Sigmoid colon (tissue), 7 donors: Measurements from ENCODE around the gene TKTL1. TPM values are rescaled to one million over a fixed set of nuclear protein-coding genes. Genes with fewer than 3 reads are reported as not detected.
A peak's percentile ranks its signal among the peaks of the same experiment; 100 is the strongest.

Experiments used
- DNase-seq: peaks from one replicate; pipeline ENCODE4 v3.0.0-alpha.2; 2019
- H3K27ac ChIP-seq, 4 donors: fragments of 200-600 bp; sonication (generic); one replicate each; pipeline ENCODE4 v1.5.1; 2016 to 2019; ENCODE audit warnings: mild to moderate bottlenecking in 1 of 4
- H3K27me3 ChIP-seq, 3 donors: fragments of 200-600 bp; sonication (generic); one replicate each; pipeline ENCODE4 v1.5.1; 2019; ENCODE audit warnings: mild to moderate bottlenecking in 1 of 3
- H3K36me3 ChIP-seq, 4 donors: fragments of 200-600 bp; sonication (generic); one replicate each; pipeline ENCODE4 v1.5.1; 2016 to 2019
- H3K4me1 ChIP-seq, 4 donors: fragments of 200-600 bp; sonication (generic); one replicate each; pipeline ENCODE4 v1.5.1; 2017 to 2019
- H3K4me3 ChIP-seq, 4 donors: fragments of 200-600 bp; sonication (generic); one replicate each; pipeline ENCODE4 v1.5.1; 2017 to 2019; ENCODE audit warnings: mild to moderate bottlenecking in 2 of 4, moderate library complexity in 1 of 4
- H3K9me3 ChIP-seq, 4 donors: fragments of 200-600 bp in 3 of 4; sonication (generic) in 3 of 4; one replicate each; pipeline versions ENCODE4 v1.5.1 to v1.6.1; 2013 to 2019
- CTCF ChIP-seq, 4 experiments: fragments of 450-650 bp in 3 of 4; fragments of 200-600 bp in 1 of 4; IDR thresholded peaks; one replicate each; pipeline ENCODE4 v1.5.1; 2016 to 2019; ENCODE audit warnings: antibody characterized with exemption in 4 of 4, mild to moderate bottlenecking in 3 of 4, moderate library complexity in 2 of 4
- EP300 ChIP-seq, 4 donors: sonication (generic); formaldehyde crosslinking; IDR thresholded peaks; one replicate each; pipeline ENCODE4 v1.6.1; 2017; ENCODE audit warnings: antibody characterized with exemption in 4 of 4
- POLR2A ChIP-seq, 2 donors: fragments of 450-650 bp; IDR thresholded peaks; one replicate each; pipeline ENCODE4 v1.6.1; 2016; ENCODE audit warnings: antibody characterized with exemption in 2 of 2, mild to moderate bottlenecking in 2 of 2, moderate library complexity in 2 of 2
- POLR2AphosphoS5 ChIP-seq, 4 donors: sonication (generic); formaldehyde crosslinking; IDR thresholded peaks; one replicate each; pipeline ENCODE4 v1.6.1; 2017; ENCODE audit warnings: antibody characterized with exemption in 4 of 4
- WGBS, 2 donors: extraction: QIAGEN DNeasy Blood & Tissue Kit; methylation state at CpG; one replicate each; pipeline ENCODE4 v1.1.7; 2013; 5-methylcytosine and 5-hydroxymethylcytosine counted together
- intact Hi-C: fragments of 100-400 bp; cut with DNase I; formaldehyde crosslinking; loops from one replicate; pipeline ENCODE4 v1.15.1; 2023
- polyA plus RNA-seq, 3 donors: library from polyadenylated mRNA; stranded (reverse); fragments of 200-250 nt; gene quantifications; one replicate each; pipeline ENCODE4 v1.2.3, GENCODE V29; 2013
- total RNA-seq, 4 donors: library from RNA; depleted of rRNA; stranded (reverse); fragments of >200 nt; gene quantifications; one replicate each; pipeline ENCODE4 v1.1.0, GENCODE V29; 2016
- donor health status: healthy with polysubstance abuse.
- donor health status: Bipolar disorder and iron deficiency.
- donor health status: healthy.

The TKTL1 gene
- total and polyA plus RNA-seq, 7 donors: under 0.01 to 0.31 TPM; not detected in 5

- Histone ChIP-seq H3K27me3 (no peaks in the 10 kb centered on the region), H3K4me1 (no peaks in the 10 kb centered on the region), H3K4me3 (no peak overlapping the region), H3K27ac (no peak overlapping the region), H3K36me3 (no peaks in the 10 kb centered on the region), H3K9me3 (no peaks in the 10 kb centered on the region)
- intact Hi-C loops: no loop called here
- 49 to 50% methylated on average over 9 of the region's 9 CpGs for WGBS, 2 donors
- TF ChIP-seq CTCF (IDR thresholded peaks at IDR 0.05): peak; percentile 29 to 76 (median 47)
- no peak for TF ChIP-seq POLR2A (IDR thresholded peaks at IDR 0.05)
- TF ChIP-seq EP300 (IDR thresholded peaks at IDR 0.05): no peak
- no peak for TF ChIP-seq POLR2AphosphoS5 (IDR thresholded peaks at IDR 0.05)
- peak; percentile 76 for DNase-seq
These were observed 12.7 kb downstream of the TKTL1 start for GRCh38 chrX:154308108-154308946.

DNA sequence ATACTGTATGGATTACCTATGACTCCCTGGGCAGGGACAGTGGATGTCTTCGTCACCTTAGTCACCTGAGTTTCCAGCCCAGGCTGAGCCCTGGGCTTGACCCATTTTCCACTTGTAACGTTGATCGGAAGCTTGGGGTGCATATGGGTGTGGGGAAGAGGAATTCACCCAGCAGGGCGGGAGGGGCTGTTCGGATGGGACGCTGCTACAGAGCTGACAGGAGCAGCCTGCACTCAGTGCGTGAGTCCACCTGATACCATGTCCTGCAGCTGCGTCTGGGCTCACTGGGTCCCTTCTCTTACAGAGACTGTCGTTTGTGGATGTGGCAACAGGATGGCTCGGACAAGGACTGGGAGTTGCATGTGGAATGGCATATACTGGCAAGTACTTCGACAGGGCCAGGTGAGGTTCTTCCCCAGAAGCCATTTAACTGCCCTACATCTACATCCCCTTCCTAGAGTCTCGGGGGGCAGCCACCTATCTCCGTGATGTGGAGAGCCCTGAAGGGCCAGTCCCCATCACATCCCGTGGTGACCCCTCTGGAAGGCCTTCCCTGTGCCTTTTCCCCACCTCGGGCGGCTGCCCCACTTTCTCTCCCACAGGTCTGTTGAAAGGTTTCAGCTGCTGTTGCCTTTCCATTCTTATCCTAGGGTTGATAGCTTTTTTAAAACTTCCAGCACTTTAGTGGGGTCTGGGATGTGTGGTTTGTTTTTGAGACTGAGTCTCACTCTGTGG, 13.6 kb downstream of the TKTL1 start:
- no peaks in the 10 kb centered on the region for H3K36me3 ChIP-seq
- intact Hi-C loops: no loop called here
- WGBS, 2 donors: 88 to 92% methylated on average over 16 of the region's 16 CpGs
- H3K27me3 ChIP-seq: no peaks in the 10 kb centered on the region
- TF ChIP-seq EP300 (IDR thresholded peaks at IDR 0.05): no peak
- TF ChIP-seq POLR2AphosphoS5 (IDR thresholded peaks at IDR 0.05): no peak
- TF ChIP-seq POLR2A (IDR thresholded peaks at IDR 0.05): no peak
- no peak for TF ChIP-seq CTCF (IDR thresholded peaks at IDR 0.05)
- H3K27ac ChIP-seq: no peak overlapping the region
- DNase-seq: no peak
- no peaks in the 10 kb centered on the region for H3K9me3 ChIP-seq
- H3K4me3 ChIP-seq: no peak overlapping the region
- H3K4me1 ChIP-seq: no peaks in the 10 kb centered on the region

- TF ChIP-seq CTCF (IDR thresholded peaks at IDR 0.05) (no peak), POLR2AphosphoS5 (IDR thresholded peaks at IDR 0.05) (no peak), EP300 (IDR thresholded peaks at IDR 0.05) (no peak), POLR2A (IDR thresholded peaks at IDR 0.05) (no peak)
- H3K4me3 ChIP-seq: no peak overlapping the region
- WGBS, 2 donors: 82 to 84% methylated on average over 19 of the region's 19 CpGs
- H3K36me3 ChIP-seq: no peaks in the 10 kb centered on the region
- no peaks in the 10 kb centered on the region for H3K4me1 ChIP-seq
- H3K27ac ChIP-seq: no peak overlapping the region
- DNase-seq: no peak
- H3K9me3 ChIP-seq: no peaks in the 10 kb centered on the region
- intact Hi-C loops: no loop called here
- H3K27me3 ChIP-seq: peaks cover 0 to 2% (median 0%) of the 10 kb centered on the region in 3 donors
These were observed 15.3 kb downstream of the TKTL1 start for GRCh38 chrX:154310616-154311536.

GRCh38 chrX:154312116-154312515, 16.5 kb downstream of the TKTL1 start:
- no peaks in the 10 kb centered on the region for H3K36me3 ChIP-seq
- DNase-seq: no peak
- intact Hi-C loops: no loop called here
- TF ChIP-seq POLR2AphosphoS5 (IDR thresholded peaks at IDR 0.05) (no peak), CTCF (IDR thresholded peaks at IDR 0.05) (no peak), POLR2A (IDR thresholded peaks at IDR 0.05) (no peak), EP300 (IDR thresholded peaks at IDR 0.05) (no peak)
- H3K27ac ChIP-seq: no peak overlapping the region
- no peaks in the 10 kb centered on the region for H3K4me1 ChIP-seq
- H3K27me3 ChIP-seq: peaks cover 0 to 2% (median 0%) of the 10 kb centered on the region in 3 donors
- no peaks in the 10 kb centered on the region for H3K9me3 ChIP-seq
- WGBS, 2 donors: 94 to 97% methylated on average over 7 of the region's 7 CpGs
- no peak overlapping the region for H3K4me3 ChIP-seq
